Parathyroid adenoma (tissue), 2 donors: ENCODE data around the gene FSIP2.
"Not testable (repeated sequence)": the region's sequence is repeated elsewhere in the genome, so short reads cannot be mapped to it uniquely, and the experiment has no call there.

Source experiments
- H2AFZ ChIP-seq: fragments of 300-600 bp; sonication (generic); one replicate; pipeline ENCODE4 v1.7.0; 2017; ENCODE audit warnings: antibody characterized with exemption, mild to moderate bottlenecking
- H3K27ac ChIP-seq: fragments of 300-600 bp; sonication (generic); one replicate; pipeline ENCODE4 v1.7.0; 2017
- H3K27me3 ChIP-seq: fragments of 300-600 bp; sonication (generic); one replicate; pipeline ENCODE4 v1.7.0; 2017; ENCODE audit warnings: low read length; ENCODE audit not compliant: control insufficient read depth, insufficient read depth
- H3K36me3 ChIP-seq: fragments of 300-600 bp; sonication (generic); one replicate; pipeline ENCODE4 v1.7.0; 2017; ENCODE audit warnings: low read length; ENCODE audit not compliant: control insufficient read depth, insufficient read depth
- H3K4me1 ChIP-seq: fragments of 300-600 bp; sonication (generic); one replicate; pipeline ENCODE4 v1.7.0; 2017; ENCODE audit warnings: control low read depth
- H3K4me2 ChIP-seq: fragments of 300-600 bp; sonication (generic); one replicate; pipeline ENCODE4 v1.7.0; 2017; ENCODE audit warnings: low read length
- H3K4me3 ChIP-seq: fragments of 300-600 bp; sonication (generic); one replicate; pipeline ENCODE4 v1.7.0; 2017; ENCODE audit warnings: low read depth, low read length
- H3K79me2 ChIP-seq: fragments of 300-600 bp; sonication (generic); one replicate; pipeline ENCODE4 v1.7.0; 2017; ENCODE audit warnings: control low read depth
- H3K9ac ChIP-seq: fragments of 300-600 bp; sonication (generic); one replicate; pipeline ENCODE4 v1.7.0; 2017; ENCODE audit warnings: mild to moderate bottlenecking
- H3K9me3 ChIP-seq: fragments of 300-600 bp; sonication (generic); one replicate; pipeline ENCODE4 v1.7.0; 2017; ENCODE audit warnings: low read length; ENCODE audit not compliant: control insufficient read depth
- CTCF ChIP-seq: fragments of 300-600 bp; sonication (generic); IDR thresholded peaks from one replicate; pipeline ENCODE4 v1.7.0; 2017; ENCODE audit warnings: antibody characterized with exemption, mild to moderate bottlenecking
- donor health status: primary hyperparathyroidism.

The FSIP2 gene

GRCh38 chr2:185860321-185860720, 121.7 kb downstream of the FSIP2 start:
- no peak overlapping the region for H3K4me3 ChIP-seq
- H3K79me2 ChIP-seq = no peaks in the 10 kb centered on the region
- no peaks in the 10 kb centered on the region for H3K27me3 ChIP-seq
- TF ChIP-seq CTCF = no peak
- no peak overlapping the region for H3K9ac ChIP-seq
- no peaks in the 10 kb centered on the region for H3K4me1 ChIP-seq
- no peak overlapping the region for H3K27ac ChIP-seq
- H3K36me3 ChIP-seq = no peaks in the 10 kb centered on the region
- H3K9me3 ChIP-seq = no peaks in the 10 kb centered on the region
- H2AFZ ChIP-seq = no peak overlapping the region
- H3K4me2 ChIP-seq = no peak overlapping the region

GRCh38 chr2:185862657-185863398, 124.2 kb downstream of the FSIP2 start:
- Histone ChIP-seq H3K9me3 (no peaks in the 10 kb centered on the region), H3K27ac (no peak overlapping the region), H3K27me3 (no peaks in the 10 kb centered on the region), H3K79me2 (no peaks in the 10 kb centered on the region), H3K36me3 (no peaks in the 10 kb centered on the region), H3K4me2 (no peak overlapping the region), H2AFZ (no peak overlapping the region), H3K9ac (no peak overlapping the region), H3K4me1 (no peaks in the 10 kb centered on the region), H3K4me3 (no peak overlapping the region)
- no peak for TF ChIP-seq CTCF

- not testable (repeated sequence) for H3K4me2 ChIP-seq, H3K4me3 ChIP-seq, H2AFZ ChIP-seq, H3K27me3 ChIP-seq, H3K9ac ChIP-seq, H3K9me3 ChIP-seq, H3K36me3 ChIP-seq, H3K4me1 ChIP-seq, H3K27ac ChIP-seq, H3K79me2 ChIP-seq
Measured at GRCh38 chr2:185864468-185865260, 126.1 kb downstream of the FSIP2 start.

- no peak overlapping the region for H3K4me2 ChIP-seq
- no peaks in the 10 kb centered on the region for H3K9me3 ChIP-seq
- no peak overlapping the region for H3K4me3 ChIP-seq
- H3K27me3 ChIP-seq = no peaks in the 10 kb centered on the region
- no peaks in the 10 kb centered on the region for H3K36me3 ChIP-seq
- no peak for TF ChIP-seq CTCF
- no peak overlapping the region for H3K9ac ChIP-seq
- H2AFZ ChIP-seq = no peak overlapping the region
- H3K27ac ChIP-seq = no peak overlapping the region
- H3K4me1 ChIP-seq = no peaks in the 10 kb centered on the region
- no peaks in the 10 kb centered on the region for H3K79me2 ChIP-seq
Measured at GRCh38 chr2:185875136-185875931, 136.7 kb downstream of the FSIP2 start.

GRCh38 chr2:185876234-185876633, 137.6 kb downstream of the FSIP2 start:
- Histone ChIP-seq H3K27me3 (no peaks in the 10 kb centered on the region), H3K4me3 (no peak overlapping the region), H3K9ac (no peak overlapping the region), H3K4me2 (no peak overlapping the region), H3K4me1 (no peaks in the 10 kb centered on the region), H2AFZ (no peak overlapping the region), H3K27ac (no peak overlapping the region), H3K9me3 (no peaks in the 10 kb centered on the region), H3K36me3 (no peaks in the 10 kb centered on the region), H3K79me2 (no peaks in the 10 kb centered on the region)
- TF ChIP-seq CTCF = no peak
